Smooth muscle cell (in vitro differentiated cells): Measurements from ENCODE around the gene LIPH. TPM values are rescaled to one million over a fixed set of nuclear protein-coding genes. Genes with fewer than 3 reads are reported as not detected.
"Not testable (repeated sequence)": the region's sequence is repeated elsewhere in the genome, so short reads cannot be mapped to it uniquely, and the experiment has no call there.

Experiments used
- DNase-seq: peaks from one replicate; lab custom pipeline; 2025; ENCODE audit not compliant: unreplicated experiment; lab: John Stamatoyannopoulos, UW
- H2AFZ ChIP-seq: fragments of 200-600 bp; sonication (generic); 2 replicates; pipeline ENCODE4 v1.6.0; 2016; ENCODE audit warnings: antibody characterized with exemption, low read depth, mild to moderate bottlenecking
- H3F3A ChIP-seq: fragments of 200-600 bp; sonication (generic); 2 replicates; pipeline ENCODE4 v1.6.0; 2017; ENCODE audit warnings: antibody characterized with exemption, low read depth
- H3K27ac ChIP-seq: fragments of 200-600 bp; sonication (generic); 2 replicates; pipeline ENCODE4 v1.5.1; 2016; ENCODE audit warnings: low read depth, mild to moderate bottlenecking
- H3K27me3 ChIP-seq: fragments of 200-600 bp; sonication (generic); 2 replicates; pipeline ENCODE4 v1.6.1; 2016; ENCODE audit warnings: low read depth, mild to moderate bottlenecking
- H3K36me3 ChIP-seq: fragments of 200-600 bp; sonication (generic); 2 replicates; pipeline ENCODE4 v1.5.1; 2016; ENCODE audit warnings: low read depth
- H3K4me1 ChIP-seq: fragments of 200-600 bp; sonication (generic); 2 replicates; pipeline ENCODE4 v1.5.1; 2016; ENCODE audit warnings: low read depth
- H3K4me2 ChIP-seq: fragments of 200-600 bp; sonication (generic); 2 replicates; pipeline ENCODE4 v1.6.0; 2016; ENCODE audit warnings: mild to moderate bottlenecking
- H3K4me3 ChIP-seq: fragments of 200-600 bp; sonication (generic); 2 replicates; pipeline ENCODE4 v1.5.1; 2016; ENCODE audit warnings: mild to moderate bottlenecking
- H3K79me2 ChIP-seq: fragments of 200-600 bp; sonication (generic); 2 replicates; pipeline ENCODE4 v1.6.0; 2016; ENCODE audit warnings: low read depth, mild to moderate bottlenecking
- H3K9ac ChIP-seq: fragments of 200-600 bp; sonication (generic); 2 replicates; pipeline ENCODE4 v1.6.0; 2016; ENCODE audit warnings: low read depth
- H3K9me3 ChIP-seq: fragments of 200-600 bp; sonication (generic); replicated peaks from 2 replicates; pipeline ENCODE4 v1.5.1; 2016; ENCODE audit warnings: low read depth
- H4K20me1 ChIP-seq: fragments of 200-600 bp; sonication (generic); 2 replicates; pipeline ENCODE4 v1.6.0; 2016; ENCODE audit warnings: low read depth
- WGBS: methylation state at CpG from one replicate; pipeline ENCODE4 v1.1.7; 2016; ENCODE audit warnings: low lambda C conversion rate; 5-methylcytosine and 5-hydroxymethylcytosine counted together
- polyA plus RNA-seq: library from polyadenylated mRNA; unstranded; fragments of >200 nt; fragmentation: Nextera tagmentation; extraction: Ambion mirVana; gene quantifications from 2 replicates; pipeline ENCODE4 v1.2.1, GENCODE V29; 2016
- total RNA-seq: library from RNA; depleted of rRNA; stranded (reverse); fragments of >200 nt; gene quantifications from 2 replicates; pipeline ENCODE4 v1.2.3, GENCODE V29; 2014
- TF ChIP-seq, protein P1 (sequence below): fragments of 200-600 bp; sonication (generic); IDR thresholded peaks from 2 replicates; pipeline ENCODE4 v1.5.1; 2017; ENCODE audit warnings: borderline replicate concordance, mild to moderate bottlenecking, antibody characterized with exemption; ENCODE audit not compliant: insufficient read depth, poor library complexity, severe bottlenecking

The LIPH gene
- total and polyA plus RNA-seq, 2 experiments from 2014 or later: 0.03 to 0.04 TPM

DNA sequence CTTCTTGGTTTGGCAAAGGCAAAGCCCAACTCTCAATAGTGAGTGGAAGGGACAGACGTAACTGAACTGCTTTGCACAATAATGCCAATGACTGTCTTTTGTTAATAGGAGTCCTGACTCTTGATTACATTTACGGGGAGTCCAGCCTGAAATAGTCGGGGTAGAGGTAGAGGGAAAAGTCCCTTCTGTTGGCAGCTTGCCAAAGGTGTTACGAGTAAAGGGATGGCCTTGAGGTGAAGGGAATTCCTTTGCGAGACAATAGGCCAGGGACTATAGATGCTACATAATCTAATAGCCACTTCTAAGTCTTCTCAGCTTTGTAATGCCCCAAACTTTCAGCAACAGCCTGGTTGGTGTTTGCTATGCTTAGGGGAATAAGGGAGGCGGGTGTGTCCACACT lies 31.5 kb upstream of the LIPH start:
- Histone ChIP-seq H3K27ac (no peak overlapping the region), H3K4me3 (no peak overlapping the region)
- TF ChIP-seq, protein P1, sequence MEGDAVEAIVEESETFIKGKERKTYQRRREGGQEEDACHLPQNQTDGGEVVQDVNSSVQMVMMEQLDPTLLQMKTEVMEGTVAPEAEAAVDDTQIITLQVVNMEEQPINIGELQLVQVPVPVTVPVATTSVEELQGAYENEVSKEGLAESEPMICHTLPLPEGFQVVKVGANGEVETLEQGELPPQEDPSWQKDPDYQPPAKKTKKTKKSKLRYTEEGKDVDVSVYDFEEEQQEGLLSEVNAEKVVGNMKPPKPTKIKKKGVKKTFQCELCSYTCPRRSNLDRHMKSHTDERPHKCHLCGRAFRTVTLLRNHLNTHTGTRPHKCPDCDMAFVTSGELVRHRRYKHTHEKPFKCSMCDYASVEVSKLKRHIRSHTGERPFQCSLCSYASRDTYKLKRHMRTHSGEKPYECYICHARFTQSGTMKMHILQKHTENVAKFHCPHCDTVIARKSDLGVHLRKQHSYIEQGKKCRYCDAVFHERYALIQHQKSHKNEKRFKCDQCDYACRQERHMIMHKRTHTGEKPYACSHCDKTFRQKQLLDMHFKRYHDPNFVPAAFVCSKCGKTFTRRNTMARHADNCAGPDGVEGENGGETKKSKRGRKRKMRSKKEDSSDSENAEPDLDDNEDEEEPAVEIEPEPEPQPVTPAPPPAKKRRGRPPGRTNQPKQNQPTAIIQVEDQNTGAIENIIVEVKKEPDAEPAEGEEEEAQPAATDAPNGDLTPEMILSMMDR: no peak

DNA sequence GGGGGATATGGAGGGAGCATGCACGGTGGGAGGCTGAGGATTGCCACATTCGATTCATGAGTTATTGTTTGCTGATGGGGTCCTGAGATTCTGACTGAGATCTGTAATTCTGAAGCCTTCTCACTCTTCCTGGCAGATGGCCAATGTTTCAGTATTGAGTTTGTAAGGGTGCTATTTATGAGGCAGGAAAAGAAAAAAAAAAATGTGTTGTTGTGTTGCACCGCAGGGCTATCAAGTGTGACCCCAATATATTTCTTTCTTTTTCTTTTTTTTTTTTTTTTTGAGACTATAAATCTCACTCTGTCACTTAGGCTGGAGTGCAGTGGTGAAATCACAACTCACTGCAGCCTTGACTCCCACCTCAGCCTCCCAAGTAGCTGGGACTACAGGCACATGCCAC lies 30.5 kb upstream of the LIPH start:
- H3K27ac ChIP-seq: no peak overlapping the region
- no peak for DNase-seq
- TF ChIP-seq, protein P1: no peak
- no peak overlapping the region for H3K9ac ChIP-seq
- H3K4me1 ChIP-seq: peaks cover 3% of the 10 kb centered on the region
- no peaks in the 10 kb centered on the region for H3F3A ChIP-seq
- H3K9me3 ChIP-seq: no peaks in the 10 kb centered on the region
- no peaks in the 10 kb centered on the region for H3K36me3 ChIP-seq
- H3K4me2 ChIP-seq: no peak overlapping the region
- WGBS: 34% methylated on average over 3 of the region's 3 CpGs
- H3K4me3 ChIP-seq: no peak overlapping the region
- no peak overlapping the region for H2AFZ ChIP-seq
- no peaks in the 10 kb centered on the region for H4K20me1 ChIP-seq
- no peaks in the 10 kb centered on the region for H3K27me3 ChIP-seq
- H3K79me2 ChIP-seq: peaks cover 10% of the 10 kb centered on the region

More for the DNA sequence above, 31.5 kb upstream of the LIPH start:
- Histone ChIP-seq H3K4me2 (no peak overlapping the region), H3K79me2 (peaks cover 17% of the 10 kb centered on the region), H3K9me3 (no peaks in the 10 kb centered on the region), H4K20me1 (peaks cover 8% of the 10 kb centered on the region), H3K27me3 (no peaks in the 10 kb centered on the region), H3F3A (no peaks in the 10 kb centered on the region), H3K4me1 (peaks cover 3% of the 10 kb centered on the region), H3K36me3 (no peaks in the 10 kb centered on the region), H3K9ac (no peak overlapping the region), H2AFZ (no peak overlapping the region)
- DNase-seq: no peak
- WGBS: 59% methylated on average over 6 of the region's 6 CpGs

DNA sequence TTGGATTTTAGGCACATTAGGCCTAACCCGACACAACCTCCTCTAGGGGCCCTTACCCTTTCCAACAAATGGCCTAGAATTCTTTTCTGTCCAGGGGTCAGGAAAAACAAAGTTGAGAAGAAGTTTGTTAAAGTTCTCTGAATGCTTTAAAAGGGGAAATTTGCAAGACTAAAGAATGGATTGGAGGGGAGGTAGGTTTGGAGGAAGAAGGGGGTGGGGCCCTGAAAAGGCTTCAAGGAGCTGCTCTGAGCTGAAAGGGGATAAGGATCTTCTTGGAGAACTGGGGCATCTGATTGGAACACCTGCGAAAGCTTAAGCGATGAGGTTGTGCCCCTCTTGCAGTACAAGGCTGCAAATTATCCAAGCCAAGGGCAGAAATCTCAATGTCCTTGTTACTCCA lies 29.8 kb upstream of the LIPH start:
- Histone ChIP-seq H4K20me1 (no peaks in the 10 kb centered on the region), H3K4me1 (peaks cover 3% of the 10 kb centered on the region), H3K9ac (no peak overlapping the region), H3K9me3 (no peaks in the 10 kb centered on the region), H3K27me3 (no peaks in the 10 kb centered on the region), H3K79me2 (peaks cover 8% of the 10 kb centered on the region), H3K4me3 (no peak overlapping the region), H3K4me2 (no peak overlapping the region), H3K27ac (no peak overlapping the region), H3K36me3 (no peaks in the 10 kb centered on the region), H3F3A (no peaks in the 10 kb centered on the region), H2AFZ (no peak overlapping the region)
- 29% methylated on average over 3 of the region's 3 CpGs for WGBS
- no peak for DNase-seq
- TF ChIP-seq, protein P1: no peak

DNA sequence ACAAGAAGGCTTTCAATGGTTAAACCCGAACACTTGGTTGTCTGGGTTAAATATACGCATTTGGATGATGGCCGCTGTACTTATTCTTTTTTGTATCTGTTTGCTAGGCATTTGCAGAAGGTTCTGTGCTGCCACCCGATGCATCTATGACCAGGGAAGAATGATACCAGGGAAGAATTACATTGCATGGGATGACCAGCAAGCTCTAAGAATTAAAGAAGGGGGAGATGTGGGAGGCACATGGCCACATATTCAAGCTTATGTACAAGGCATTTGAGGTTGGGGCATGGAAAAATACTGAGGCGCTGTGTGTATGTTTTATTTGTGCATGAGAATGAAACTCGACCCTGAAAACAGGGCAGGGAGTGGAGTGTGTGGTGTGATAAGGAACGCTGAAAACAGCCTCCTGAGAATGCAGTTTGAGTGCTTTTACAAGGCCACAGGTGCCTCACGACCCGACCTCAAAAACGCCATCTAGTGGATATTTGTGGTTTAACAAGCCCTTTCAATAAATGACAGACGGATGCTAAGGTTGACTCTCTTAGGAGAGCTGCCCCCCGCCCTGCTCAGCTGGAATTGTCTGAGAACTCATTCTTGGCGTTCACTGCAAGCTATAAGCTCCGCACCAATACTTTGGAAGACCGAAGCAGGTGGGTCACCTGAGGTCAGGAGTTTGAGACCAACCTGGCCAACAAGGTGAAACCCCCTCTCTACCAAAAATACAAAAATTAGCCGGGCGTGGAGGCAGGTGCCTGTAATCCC lies 22.9 kb upstream of the LIPH start:
- not testable (repeated sequence) for H3K9me3 ChIP-seq, H3F3A ChIP-seq, H3K36me3 ChIP-seq, H3K9ac ChIP-seq, DNase-seq, H4K20me1 ChIP-seq, H3K79me2 ChIP-seq, H3K4me3 ChIP-seq, H2AFZ ChIP-seq, H3K4me1 ChIP-seq, H3K4me2 ChIP-seq, H3K27me3 ChIP-seq, H3K27ac ChIP-seq
- WGBS: 35% methylated on average over 17 of the region's 17 CpGs
- TF ChIP-seq, protein P1: peak; percentile 53
